ENCODE measurements around the gene SIVA1.
"Not testable (repeated sequence)": the region's sequence is repeated elsewhere in the genome, so short reads cannot be mapped to it uniquely, and the experiment has no call there.

Gene SIVA1

GRCh38 chr14:104750753-104751057, 2.2 kb upstream of the SIVA1 start:
- in situ Hi-C loops (cut with HindIII; ENCODE audit: low sequenced_read_pairs): not testable (repeated sequence)

DNA sequence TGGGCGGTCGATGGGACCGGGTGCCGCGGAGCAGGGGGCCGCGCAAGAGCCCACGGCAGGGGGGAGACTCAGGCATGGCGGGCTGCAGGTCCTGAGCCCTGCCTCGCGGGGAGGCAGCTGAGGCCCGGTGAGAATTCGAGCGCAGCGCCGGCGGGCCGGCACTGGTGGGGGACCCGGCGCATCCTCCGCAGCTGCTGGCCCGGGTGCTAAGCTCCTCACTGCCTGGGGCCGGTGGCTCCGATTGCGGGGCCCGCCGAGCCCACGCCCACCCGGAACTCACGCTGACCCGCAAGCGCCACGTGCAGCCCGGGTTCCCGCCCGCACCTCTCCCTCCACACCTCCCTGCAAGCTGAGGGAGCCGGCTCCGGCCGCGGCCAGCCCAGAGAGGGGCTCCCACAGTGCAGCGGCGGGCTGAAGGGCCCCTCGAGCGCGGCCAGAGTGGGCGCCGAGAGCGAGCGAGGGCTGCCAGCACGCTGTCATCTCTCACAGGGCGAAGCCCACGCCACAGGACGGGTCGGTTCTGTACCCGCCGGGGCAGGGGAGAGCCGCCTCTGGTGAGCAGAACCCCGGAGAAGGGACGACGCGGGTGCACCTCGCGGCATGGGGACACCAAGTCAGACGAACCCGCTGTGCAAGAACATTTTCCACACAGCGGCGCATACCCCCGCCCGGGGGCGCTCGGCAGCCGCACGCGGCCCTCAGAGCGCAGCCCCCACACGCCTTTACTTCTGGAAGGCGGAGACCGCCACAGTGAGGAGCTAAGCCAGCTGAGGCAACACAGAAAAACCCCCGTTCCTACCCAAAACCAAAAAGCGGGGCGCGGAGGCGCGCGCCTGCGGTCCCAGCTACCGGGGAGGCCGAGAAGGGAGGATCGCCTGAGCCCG, 1.2 kb upstream of the SIVA1 start:
- in situ Hi-C loops (cut with HindIII; ENCODE audit: low sequenced_read_pairs): no loop called here

GRCh38 chr14:104752423-104752734, 568 bp upstream of the SIVA1 start:
- in situ Hi-C loops (cut with HindIII; ENCODE audit: low sequenced_read_pairs): no loop called here

DNA sequence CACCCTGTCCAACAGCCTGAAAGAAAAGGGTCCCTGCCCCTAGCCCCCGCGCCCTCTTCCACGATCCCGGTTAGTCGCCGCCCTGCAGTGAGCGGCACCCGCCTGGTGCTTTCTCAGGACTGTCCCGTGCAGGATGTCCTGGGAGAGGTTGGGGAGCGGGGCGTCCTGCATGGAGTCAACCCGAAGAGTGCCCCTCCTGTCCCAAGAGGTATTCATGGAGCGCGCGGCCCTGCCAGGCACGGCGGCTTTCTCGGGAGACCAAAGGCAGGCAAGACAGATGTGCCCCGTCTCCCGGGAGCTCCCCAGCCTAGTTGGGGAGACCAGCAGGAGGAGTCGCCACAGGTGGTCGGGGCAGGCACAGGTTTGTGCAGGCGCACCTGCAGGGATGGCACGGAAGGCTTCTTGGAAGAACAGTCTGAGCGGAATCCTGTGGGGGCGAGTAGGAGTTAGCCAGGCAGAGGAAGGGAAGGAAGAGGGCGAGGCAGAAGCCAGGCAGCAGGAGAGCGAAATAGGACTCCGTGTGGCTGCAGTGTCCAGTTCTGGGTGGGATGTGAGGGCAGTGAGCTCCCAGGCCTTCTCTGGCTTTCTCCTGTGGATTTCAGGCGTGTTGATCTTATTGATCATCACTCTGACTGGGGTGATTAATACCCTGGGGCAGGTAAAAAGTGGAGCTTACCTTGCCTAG, 723 bp downstream of the SIVA1 start:
- in situ Hi-C loops (cut with HindIII; ENCODE audit: low sequenced_read_pairs): no loop called here

DNA sequence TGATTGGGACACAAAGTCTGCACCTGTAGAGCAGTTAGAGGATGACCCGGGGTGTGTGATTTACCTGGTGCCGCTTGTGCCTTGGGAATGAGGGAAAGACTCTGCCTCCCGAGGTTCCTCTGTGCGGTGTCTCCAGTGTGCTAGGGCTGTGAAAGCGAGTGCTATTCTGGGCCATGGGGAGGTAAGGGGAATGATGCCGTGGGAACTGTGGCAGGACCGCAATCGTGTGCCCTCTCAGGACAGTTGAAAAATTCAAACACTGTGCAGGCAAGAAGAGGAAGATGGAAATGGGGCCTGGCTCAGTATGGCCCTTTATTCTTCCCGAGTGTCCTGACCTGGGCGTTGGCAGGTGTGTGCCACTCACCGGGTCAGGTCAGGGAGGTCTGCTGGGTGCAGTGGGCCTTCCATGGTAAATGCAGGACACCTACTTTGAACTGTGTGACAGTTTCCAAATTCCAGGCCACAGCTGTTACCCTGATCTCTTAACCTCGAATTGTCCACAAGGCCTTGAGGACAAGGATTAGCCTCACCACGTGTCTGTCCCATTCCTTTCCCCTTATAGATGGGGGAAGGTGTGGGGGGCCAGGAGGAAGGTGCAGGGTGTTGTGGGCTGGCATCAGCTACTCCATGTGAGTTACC, 1.4 kb downstream of the SIVA1 start:
- in situ Hi-C loops (cut with HindIII; ENCODE audit: low sequenced_read_pairs): no loop called here

DNA sequence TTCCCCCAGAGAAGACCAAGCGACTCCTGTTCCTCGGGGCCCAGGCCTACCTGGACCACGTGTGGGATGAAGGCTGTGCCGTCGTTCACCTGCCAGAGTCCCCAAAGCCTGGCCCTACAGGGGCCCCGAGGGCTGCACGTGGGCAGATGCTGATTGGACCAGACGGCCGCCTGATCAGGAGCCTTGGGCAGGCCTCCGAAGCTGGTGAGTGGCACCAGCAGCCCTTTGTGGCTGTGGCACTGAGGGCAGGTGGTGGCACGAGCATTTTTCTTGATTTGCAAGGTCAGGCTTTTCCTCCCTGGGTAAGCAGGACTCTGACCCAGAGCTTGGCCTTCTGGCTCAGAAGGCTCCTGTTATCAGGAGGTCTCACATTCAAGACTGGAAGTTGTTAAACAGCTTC, 2.7 kb downstream of the SIVA1 start:
- in situ Hi-C loops (cut with HindIII; ENCODE audit: low sequenced_read_pairs): no loop called here

GRCh38 chr14:104756477-104757237, 3.7 kb downstream of the SIVA1 start:
- in situ Hi-C loops (cut with HindIII; ENCODE audit: low sequenced_read_pairs): no loop called here

DNA sequence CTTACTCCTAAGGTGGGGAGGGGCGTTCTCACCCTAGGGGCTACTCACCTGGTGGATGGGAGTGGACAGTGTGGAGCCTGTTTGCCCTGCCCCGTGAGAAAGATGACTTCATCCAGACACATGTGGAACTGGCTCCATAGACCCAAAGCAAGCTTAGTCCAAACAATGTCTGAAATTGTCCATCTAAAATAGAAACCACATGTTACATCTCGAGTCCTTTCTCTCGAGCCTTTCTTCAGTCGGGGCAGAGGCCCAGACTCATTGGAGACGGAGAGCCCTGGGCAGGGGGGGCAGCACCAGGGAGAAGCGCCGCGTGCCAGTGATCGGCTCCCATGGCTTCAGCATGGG, 4.3 kb downstream of the SIVA1 start:
- in situ Hi-C loops (cut with HindIII; ENCODE audit: low sequenced_read_pairs): no loop called here

- in situ Hi-C loops (cut with HindIII; ENCODE audit: low sequenced_read_pairs): no loop called here
These were observed 4.9 kb downstream of the SIVA1 start for GRCh38 chr14:104757681-104758392.

DNA sequence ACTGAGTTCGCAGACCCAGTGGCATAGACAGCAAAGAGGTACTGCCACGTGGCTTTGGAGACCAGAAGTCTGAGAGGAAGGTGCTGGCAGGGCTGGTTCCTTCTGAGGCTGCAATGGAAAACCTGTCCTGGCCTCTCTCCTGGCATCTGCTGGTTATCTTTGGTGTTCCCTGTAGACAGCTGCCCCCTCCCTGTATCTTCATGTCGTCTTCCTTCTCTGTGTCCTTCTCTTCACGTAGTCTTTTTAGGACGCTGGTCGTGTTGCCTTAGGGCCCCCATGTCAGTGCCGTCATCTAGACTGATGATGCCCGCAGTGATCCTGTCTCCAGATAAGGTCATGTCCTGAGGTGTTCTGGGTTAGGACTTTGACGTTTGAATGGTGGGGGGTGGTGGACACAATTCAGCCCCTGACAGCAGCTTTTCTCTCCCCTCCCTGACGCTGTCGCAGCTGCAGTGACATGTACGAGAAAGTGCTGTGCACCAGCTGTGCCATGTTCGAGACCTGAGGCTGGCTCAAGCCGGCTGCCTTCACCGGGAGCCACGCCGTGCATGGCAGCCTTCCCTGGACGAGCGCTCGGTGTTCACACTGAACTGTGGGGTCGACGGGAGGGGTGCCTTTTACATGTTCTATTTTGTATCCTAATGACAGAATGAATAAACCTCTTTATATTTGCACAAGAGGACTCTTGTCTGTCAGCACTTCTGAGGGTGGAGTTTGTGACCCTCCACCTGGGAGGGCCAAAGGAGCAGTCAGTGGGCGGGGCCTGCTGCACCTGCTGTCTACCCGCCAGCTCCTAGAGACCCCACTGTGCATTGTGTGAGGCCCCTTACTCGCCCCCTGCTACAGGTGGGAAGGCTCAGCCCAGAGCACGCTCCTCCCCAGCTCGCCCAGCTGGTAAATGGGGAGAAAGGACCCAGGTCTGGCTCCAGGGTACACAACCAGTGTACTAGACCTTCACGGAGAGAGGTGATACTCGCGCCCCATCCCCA, 6.3 kb downstream of the SIVA1 start:
- in situ Hi-C loops (cut with HindIII; ENCODE audit: low sequenced_read_pairs): no loop called here

DNA sequence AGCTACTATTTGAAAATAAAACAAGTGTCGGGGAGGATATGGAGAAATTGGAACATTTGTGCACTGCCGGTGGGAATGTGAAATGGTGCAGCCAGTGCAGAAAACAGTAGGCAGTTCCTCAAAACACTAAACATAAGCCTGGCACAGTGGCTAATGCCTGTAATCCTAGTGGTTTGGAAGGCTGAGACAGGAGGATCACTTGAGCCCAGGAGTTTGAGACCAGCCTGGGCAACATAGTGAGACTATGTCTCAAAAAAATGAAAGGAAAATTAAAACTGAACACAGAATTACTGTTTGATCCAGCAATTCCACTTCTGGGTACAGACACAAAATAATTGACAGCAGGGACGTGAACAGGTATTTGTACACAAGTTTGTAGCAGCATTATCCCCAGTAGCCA, 12.6 kb downstream of the SIVA1 start:
- in situ Hi-C loops (cut with HindIII; ENCODE audit: low sequenced_read_pairs): no loop called here

- in situ Hi-C loops (cut with HindIII; ENCODE audit: low sequenced_read_pairs): no loop called here
These were observed 13.4 kb downstream of the SIVA1 start for GRCh38 chr14:104766256-104766862.

DNA sequence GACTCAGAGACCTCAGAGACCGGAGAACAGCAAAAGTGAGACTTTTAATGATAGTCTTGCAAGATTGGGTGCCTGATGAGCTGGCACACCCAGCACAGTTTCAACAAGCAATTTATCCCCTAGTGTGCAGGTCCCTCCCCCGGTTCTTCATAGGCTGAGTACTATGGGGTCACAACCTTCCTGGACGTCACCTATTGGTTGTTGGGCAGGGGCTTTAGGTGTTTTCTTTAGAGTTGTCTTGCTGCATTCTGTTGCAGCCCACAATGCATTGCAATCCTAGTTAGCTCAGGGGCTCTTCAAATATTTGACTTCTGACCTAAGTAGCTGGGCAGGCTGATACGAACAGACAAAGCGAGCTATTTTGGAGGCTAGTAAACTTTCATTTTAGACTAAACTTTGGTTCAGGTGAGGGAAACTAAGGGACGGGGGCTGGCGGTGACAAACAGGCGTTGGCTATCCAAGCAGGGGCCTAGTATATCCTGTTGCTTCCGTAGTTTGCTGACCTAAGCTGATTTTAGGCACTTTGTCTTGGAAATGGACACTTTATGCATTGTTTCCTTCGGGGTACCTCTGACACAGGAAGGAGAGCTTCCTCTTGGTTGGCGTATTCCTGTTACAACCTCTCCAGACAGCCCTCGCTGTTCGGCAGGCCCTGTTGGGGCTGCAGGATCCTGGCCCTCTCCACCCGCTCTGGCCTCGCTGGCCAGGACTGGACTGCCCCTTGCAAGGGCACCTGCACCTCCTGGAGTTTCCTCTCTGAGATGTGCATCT, 14.1 kb downstream of the SIVA1 start:
- in situ Hi-C loops (cut with HindIII; ENCODE audit: low sequenced_read_pairs): no loop called here

DNA sequence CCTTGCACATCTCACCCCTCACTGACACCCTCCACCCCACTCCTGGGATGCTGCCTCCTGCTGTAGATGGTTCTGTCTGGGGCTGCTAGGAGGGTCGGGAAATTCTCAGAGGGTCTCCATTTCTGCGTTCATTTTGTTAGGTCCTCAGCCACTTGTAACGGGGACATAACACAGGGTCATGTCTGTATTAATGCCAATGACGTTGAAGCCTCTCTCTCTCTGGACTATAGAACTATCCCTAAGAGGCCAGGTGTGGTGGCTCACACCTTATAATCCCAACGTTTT, 14.6 kb downstream of the SIVA1 start:
- in situ Hi-C loops (cut with HindIII; ENCODE audit: low sequenced_read_pairs): no loop called here

GRCh38 chr14:104768437-104769323, 15.7 kb downstream of the SIVA1 start:
- in situ Hi-C loops (cut with HindIII; ENCODE audit: low sequenced_read_pairs): no loop called here

DNA sequence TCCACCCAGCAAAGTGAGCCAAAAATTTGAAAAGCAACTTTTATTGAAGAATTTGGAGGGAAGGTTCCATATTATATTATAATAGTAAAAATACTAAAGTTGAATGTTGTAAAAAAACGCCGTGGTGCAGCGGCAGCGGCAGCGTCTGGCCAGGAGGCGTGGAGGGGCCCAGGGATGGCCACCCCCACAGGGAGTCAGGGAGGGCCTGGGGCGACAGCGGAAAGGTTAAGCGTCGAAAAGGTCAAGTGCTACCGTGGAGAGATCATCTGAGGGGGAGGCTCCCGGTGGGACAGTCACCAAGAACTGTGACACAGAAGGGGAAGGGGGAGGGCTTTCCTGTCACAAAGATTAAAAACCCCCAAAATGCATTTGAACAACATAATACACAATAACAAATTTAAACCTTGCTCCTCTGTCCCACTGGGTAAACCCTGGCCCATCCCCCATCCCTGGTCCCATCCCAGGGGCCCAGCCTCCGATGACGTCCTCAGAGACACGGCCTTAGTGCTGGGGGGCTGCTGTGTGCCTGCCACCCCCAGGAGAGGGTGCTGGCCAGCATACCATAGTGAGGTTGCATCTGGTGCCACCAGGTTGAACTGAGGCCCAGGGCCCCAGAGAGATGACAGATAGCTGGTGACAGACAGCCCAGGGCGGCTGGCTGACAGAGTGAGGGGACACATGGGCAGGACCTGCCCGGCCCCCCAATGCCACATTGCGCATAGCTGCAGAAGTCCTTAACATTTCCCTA, 16.6 kb downstream of the SIVA1 start:
- in situ Hi-C loops (cut with HindIII; ENCODE audit: low sequenced_read_pairs): no loop called here

GRCh38 chr14:104770072-104770579, 17.2 kb downstream of the SIVA1 start:
- in situ Hi-C loops (cut with HindIII; ENCODE audit: low sequenced_read_pairs): no loop called here

All from DLD1 (cell line).